GM10248 (cell line): Measurements from ENCODE around the gene HOXC10.

Source experiments
- CTCF ChIA-PET: fragments of 300-600 bp; sonication (Branson Sonifier 250); formaldehyde crosslinking; extraction: SDS; loops from one replicate; lab custom pipeline; 2021; ENCODE audit warnings: antibody characterized with exemption; lab: Yijun Ruan, JAX
- POLR2A ChIA-PET: fragments of 350-650 bp; sonication (Branson Sonifier 250); formaldehyde crosslinking; extraction: SDS; loops from one replicate; lab custom pipeline; 2020; ENCODE audit warnings: antibody characterized with exemption; lab: Yijun Ruan, JAX
- DNase-seq: peaks from one replicate; pipeline ENCODE4 v3.0.0; 2012; ENCODE audit errors: extremely low spot score
- TF ChIP-seq, protein P1 (sequence below): IDR thresholded peaks from 2 replicates; pipeline ENCODE4 v1.5.1; 2012; ENCODE audit warnings: mild to moderate bottlenecking, low read depth; ENCODE audit errors: extremely low read depth, missing control alignments, control extremely low read depth

Gene HOXC10

DNA sequence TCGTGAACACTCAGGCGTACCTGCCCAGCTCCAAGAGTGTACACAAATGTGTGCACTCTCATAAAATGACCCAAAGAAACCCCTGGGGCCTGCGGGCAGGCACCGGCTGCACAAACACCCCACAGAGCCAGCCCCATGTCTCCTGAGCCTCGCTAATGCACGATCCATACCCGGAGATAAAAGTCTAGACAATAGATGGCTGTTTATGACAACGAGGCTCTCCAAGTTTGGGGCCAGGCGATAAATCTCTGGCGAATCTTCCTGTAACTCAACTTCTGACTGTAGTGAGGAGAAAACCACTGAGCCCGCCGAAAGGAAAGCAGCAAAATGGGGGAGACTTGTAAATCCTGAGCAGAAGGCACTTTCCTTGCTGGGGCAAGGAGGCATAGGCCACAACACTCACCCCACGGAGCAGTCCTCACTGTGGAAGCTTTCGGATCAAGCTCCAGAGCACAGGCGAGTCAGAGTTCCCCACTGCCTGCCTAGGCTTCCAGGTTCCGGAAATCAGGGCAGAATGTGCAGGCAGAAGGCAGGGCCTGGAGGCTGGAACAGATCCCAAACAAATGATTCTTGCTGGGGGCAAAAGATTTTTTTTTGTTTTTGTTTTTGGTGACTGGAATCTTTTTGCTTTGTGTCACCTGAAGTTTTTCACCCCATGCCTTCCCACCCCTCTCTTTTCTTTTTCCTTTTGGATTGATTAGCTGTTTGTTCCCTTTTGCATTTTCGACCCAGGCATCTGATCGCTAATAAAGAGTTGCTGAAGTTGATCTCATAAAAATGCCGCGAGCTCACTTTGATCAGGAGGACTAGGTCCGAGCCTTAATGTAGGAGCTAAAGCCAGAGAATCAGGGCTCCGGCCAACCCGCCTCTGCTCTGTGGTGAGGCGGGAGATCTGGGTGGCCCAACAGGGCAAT is 16.5 kb upstream of the HOXC10 start:
- no peak for DNase-seq
- ChIA-PET POLR2A (no interaction called here), CTCF (interaction anchor here (1.2 to 2.4 kb wide), 4 partner anchors 9 to 239 kb away, joined by 4 to 9 read pairs (median 6); no protein-coding TSS in a partner anchor)
- TF ChIP-seq, protein P1, sequence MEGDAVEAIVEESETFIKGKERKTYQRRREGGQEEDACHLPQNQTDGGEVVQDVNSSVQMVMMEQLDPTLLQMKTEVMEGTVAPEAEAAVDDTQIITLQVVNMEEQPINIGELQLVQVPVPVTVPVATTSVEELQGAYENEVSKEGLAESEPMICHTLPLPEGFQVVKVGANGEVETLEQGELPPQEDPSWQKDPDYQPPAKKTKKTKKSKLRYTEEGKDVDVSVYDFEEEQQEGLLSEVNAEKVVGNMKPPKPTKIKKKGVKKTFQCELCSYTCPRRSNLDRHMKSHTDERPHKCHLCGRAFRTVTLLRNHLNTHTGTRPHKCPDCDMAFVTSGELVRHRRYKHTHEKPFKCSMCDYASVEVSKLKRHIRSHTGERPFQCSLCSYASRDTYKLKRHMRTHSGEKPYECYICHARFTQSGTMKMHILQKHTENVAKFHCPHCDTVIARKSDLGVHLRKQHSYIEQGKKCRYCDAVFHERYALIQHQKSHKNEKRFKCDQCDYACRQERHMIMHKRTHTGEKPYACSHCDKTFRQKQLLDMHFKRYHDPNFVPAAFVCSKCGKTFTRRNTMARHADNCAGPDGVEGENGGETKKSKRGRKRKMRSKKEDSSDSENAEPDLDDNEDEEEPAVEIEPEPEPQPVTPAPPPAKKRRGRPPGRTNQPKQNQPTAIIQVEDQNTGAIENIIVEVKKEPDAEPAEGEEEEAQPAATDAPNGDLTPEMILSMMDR = no peak

DNA sequence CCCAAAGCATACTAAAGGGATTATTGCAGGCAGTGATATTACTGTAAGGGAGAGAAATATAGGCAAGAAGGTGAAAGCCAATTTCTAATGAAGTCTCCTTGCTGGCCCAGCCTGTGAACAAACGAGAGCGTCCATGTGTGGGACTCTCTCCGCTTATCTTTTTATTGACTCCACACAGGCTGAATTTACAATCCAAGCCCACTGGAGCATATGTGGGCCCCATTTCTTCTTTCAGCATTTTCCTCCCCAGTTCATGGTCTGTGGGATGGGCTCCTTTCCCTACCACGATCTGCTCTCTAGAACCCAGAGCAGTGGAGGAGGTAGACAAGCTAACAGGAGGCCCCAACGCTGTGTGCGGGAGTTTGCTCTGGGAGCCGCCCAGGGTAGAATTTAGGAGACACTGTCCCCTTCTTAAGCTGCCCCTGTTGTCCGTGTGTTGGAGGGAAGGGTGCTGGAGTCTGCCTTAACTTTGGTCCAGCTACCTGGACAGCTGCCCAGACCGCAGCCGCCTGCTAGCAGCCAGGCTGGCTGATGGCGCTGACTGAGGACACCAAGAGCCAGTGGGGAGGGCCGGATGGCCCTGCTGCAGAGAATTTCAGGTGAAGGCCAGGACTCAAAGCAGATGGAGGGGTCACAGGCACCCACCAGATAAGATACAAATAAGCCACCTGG is 15.2 kb upstream of the HOXC10 start:
- CTCF ChIA-PET = interaction anchor here (0.9 to 2.4 kb wide), 5 partner anchors 8 to 238 kb away, joined by 3 to 9 read pairs (median 4); partner anchors contain the start of gene HOXC5
- POLR2A ChIA-PET = no interaction called here
- no peak for DNase-seq
- TF ChIP-seq, protein P1 = no peak

DNA sequence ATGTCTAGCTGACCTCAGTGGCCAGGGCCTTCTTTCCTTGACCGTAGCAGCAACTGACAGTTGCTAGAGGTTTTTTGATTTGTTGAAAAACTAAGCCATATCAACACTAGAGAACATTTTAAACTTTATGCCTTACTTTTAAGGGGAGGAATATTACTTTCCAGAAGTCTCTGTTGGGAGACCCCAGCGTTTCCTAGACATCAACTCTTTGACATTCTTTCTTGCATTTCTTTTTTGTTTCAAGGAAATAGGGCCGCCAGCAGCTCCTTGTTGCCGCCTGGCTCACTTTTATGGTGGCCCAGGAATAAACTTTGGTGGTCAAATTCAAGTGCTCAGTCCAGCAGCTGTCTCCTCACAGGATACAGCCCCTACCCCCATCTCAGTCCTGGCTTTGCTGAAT is 14.5 kb upstream of the HOXC10 start:
- DNase-seq = no peak
- ChIA-PET CTCF (interaction anchor here (0.9 to 2.4 kb wide), 5 partner anchors 9 to 237 kb away, joined by 3 to 9 read pairs (median 4); partner anchors contain the start of gene HOXC5), POLR2A (no interaction called here)
- TF ChIP-seq, protein P1 = no peak

DNA sequence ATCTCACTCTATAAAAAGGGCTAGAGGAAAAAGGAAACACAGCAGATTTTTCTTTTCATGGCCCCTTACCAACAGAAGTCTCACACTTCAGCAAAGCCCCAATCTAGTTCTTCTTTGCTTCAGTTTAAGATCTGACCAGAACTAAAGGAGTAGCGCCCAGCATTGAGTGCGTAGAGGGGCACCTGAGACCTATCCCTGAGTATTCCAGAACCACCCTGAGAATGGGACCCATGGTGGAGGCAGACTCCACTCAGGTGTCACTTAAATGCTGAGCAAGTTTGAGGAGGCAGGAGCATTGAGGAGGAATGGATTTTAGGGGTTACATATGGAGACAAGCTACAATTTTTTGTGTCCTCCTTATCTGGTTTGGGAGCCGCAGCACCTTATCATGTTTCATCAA is 13.8 kb upstream of the HOXC10 start:
- POLR2A ChIA-PET = no interaction called here
- no peak for DNase-seq
- TF ChIP-seq, protein P1 = no peak
- CTCF ChIA-PET = interaction anchor here (1.1 to 2.9 kb wide), 3 partner anchors 8 to 236 kb away, joined by 3 to 8 read pairs (median 4); partner anchors contain the start of gene HOXC5

DNA sequence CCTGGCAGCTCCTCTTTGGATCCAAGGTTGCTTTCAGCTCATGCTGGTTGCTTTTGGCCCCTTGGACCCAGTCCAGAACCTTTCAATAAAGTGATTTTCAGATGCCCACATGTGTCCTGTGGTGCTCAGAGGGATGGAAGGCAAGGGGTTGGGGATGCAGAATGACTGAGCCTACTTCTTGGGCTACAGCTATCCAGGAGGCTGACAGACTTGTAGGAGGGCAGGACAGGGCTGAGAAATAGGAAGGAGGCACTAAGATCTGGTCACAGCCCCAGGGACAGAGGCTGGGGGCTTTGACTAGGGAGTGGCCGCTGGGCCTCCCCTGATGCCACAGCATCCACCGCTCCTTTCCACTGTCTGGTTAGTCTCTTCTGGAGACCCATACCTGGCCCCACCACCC is 13.3 kb upstream of the HOXC10 start:
- POLR2A ChIA-PET = no interaction called here
- no peak for DNase-seq
- CTCF ChIA-PET = interaction anchor here (0.7 to 2.9 kb wide), 4 partner anchors 9 to 235 kb away, joined by 3 to 8 read pairs (median 4); partner anchors contain the start of genes HOXC10 and HOXC5
- TF ChIP-seq, protein P1 = no peak

DNA sequence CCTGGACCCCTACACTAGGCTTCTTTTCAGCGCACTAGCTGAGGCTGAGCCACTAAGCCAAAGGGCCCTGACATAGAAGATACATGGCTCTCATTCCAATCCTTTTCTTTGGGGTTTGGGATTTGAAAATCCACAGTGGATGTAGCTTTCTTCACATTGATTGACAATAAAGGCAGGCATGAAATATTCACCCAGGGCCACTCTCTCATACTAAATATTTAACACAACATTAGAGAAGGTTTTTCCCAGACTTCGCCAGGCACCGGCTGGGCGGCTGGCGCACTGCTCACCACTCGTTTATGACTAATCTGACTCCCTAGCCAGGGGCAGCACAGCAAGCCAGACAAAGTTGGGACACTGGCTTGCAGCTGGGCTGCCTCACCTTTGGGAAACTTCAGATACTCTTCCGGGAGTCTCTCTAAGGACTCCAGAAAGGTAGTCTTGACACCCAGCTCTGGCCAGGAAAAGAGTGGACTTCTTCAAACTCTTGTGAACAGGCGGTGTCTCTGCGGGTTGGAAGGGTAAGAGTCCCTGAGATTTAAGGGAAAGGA is 12.7 kb upstream of the HOXC10 start:
- TF ChIP-seq, protein P1 = no peak
- ChIA-PET CTCF (interaction anchor here (0.7 to 2.9 kb wide), 3 partner anchors 9 to 235 kb away, joined by 3 to 8 read pairs (median 3); partner anchors contain the start of gene HOXC10), POLR2A (no interaction called here)
- no peak for DNase-seq
